Adrenal gland (tissue), 12 donors: Measurements from ENCODE around the gene DMXL1. TPM values are rescaled to one million over a fixed set of nuclear protein-coding genes. Genes with fewer than 3 reads are reported as not detected.

Source experiments
- DNase-seq, 7 donors: peaks; one replicate each; pipeline ENCODE4 v3.0.0-alpha.2; 2019 to 2020
- H3K27ac ChIP-seq, 5 donors: fragments of 200-600 bp; sonication (generic) in 4 of 5; 1 replicate in 3 of 5; 2 replicates in 2 of 5; pipeline versions ENCODE4 v1.5.1 to v1.8.0; 2016 to 2020; ENCODE audit warnings: mild to moderate bottlenecking in 1 of 5
- H3K27me3 ChIP-seq: fragments of 200-600 bp; 2 replicates; pipeline ENCODE4 v1.8.0; 2021
- H3K36me3 ChIP-seq, 2 donors: fragments of 200-600 bp; replicated peaks in 1 of 2; 1 replicate in 1 of 2; 2 replicates in 1 of 2; pipeline versions ENCODE4 v1.5.1 to v1.8.0; 2018 to 2022
- H3K4me1 ChIP-seq, 2 donors: fragments of 200-600 bp; replicated peaks in 1 of 2; 1 replicate in 1 of 2; 2 replicates in 1 of 2; pipeline versions ENCODE4 v1.5.1 to v1.8.0; 2018 to 2021
- H3K4me3 ChIP-seq, 4 donors: fragments of 200-600 bp; sonication (generic) in 3 of 4; one replicate each; pipeline ENCODE4 v1.5.1; 2016 to 2018
- H3K9me3 ChIP-seq, 3 donors: fragments of 200-600 bp; sonication (generic) in 1 of 3; replicated peaks in 1 of 3; 1 replicate in 2 of 3; 2 replicates in 1 of 3; pipeline versions ENCODE4 v1.5.1 to v1.8.0; 2016 to 2021
- CTCF ChIP-seq, 6 experiments: fragments of 450-650 bp in 4 of 6; fragments of 200-600 bp in 2 of 6; sonication (generic) in 1 of 6; IDR thresholded peaks; 1 replicate in 5 of 6; 2 replicates in 1 of 6; pipeline versions ENCODE4 v1.5.1 to v1.8.0; 2016 to 2021; ENCODE audit warnings: antibody characterized with exemption in 6 of 6, mild to moderate bottlenecking in 2 of 6, moderate library complexity in 1 of 6
- POLR2A ChIP-seq, 2 donors: fragments of 450-650 bp; IDR thresholded peaks; one replicate each; pipeline ENCODE4 v1.6.1; 2017; ENCODE audit warnings: antibody characterized with exemption in 2 of 2, mild to moderate bottlenecking in 2 of 2, moderate library complexity in 1 of 2
- WGBS, 4 donors: extraction: QIAGEN DNeasy Blood & Tissue Kit in 2 of 4; methylation state at CpG; one replicate each; pipeline versions ENCODE4 v1.1.5 to v1.1.7; 2013 to 2017; 5-methylcytosine and 5-hydroxymethylcytosine counted together
- intact Hi-C, 2 donors: fragments of 100-400 bp; cut with DNase I; formaldehyde crosslinking; loops; one replicate each; pipeline versions ENCODE4 v1.14.1 to v1.15.0; 2022 to 2023
- polyA plus RNA-seq, 3 donors: library from polyadenylated mRNA; stranded (reverse); fragments of 200-250 nt in 2 of 3; fragments of 350-450 nt in 1 of 3; fragmentation: Illumina TruSeq in 1 of 3; extraction: RNeasy Lipid Tissue Mini Kit (QIAGEN cat#74804) in 1 of 3; gene quantifications; one replicate each; pipeline ENCODE4 v1.2.3, GENCODE V29; 2013 to 2014
- total RNA-seq, 9 donors: library from RNA; depleted of rRNA in 4 of 9; stranded (reverse); fragments of >200 nt in 4 of 9; fragments of 120-200 nt in 1 of 9; fragmentation: NEBNext Ultra II Directional in 1 of 9; extraction: Animal tissue kit (Norgen Biotek cat#: 25700) in 1 of 9; gene quantifications; one replicate each; pipeline versions ENCODE4 v1.1.0 to v1.2.4, GENCODE V29; 2013 to 2023
- donor health status: healthy with polysubstance abuse.
- donor health status: Bipolar disorder and iron deficiency.
- donor health status: DM: yes; HTN: yes; CAD: no.
- donor health status: DM: no; HTN: no; CAD: no.
- donor health status: DM: no; HTN: no; CAD: no.
- donor health status: DM: yes; HTN: yes; CAD: no.

DMXL1 gene
- total and polyA plus RNA-seq, 12 donors = 15.1 to 91.1 (median 41.2) TPM

GRCh38 chr5:119048246-119048645, 22.6 kb upstream of the DMXL1 start:
- intact Hi-C loops = no loop called here
- Histone ChIP-seq H3K4me3 (no peak overlapping the region), H3K27me3 (no peaks in the 10 kb centered on the region), H3K4me1 (no peaks in the 10 kb centered on the region), H3K27ac (no peak overlapping the region), H3K9me3 (no peaks in the 10 kb centered on the region), H3K36me3 (no peaks in the 10 kb centered on the region)
- TF ChIP-seq CTCF (IDR thresholded peaks at IDR 0.05) (no peak), POLR2A (IDR thresholded peaks at IDR 0.05) (no peak)
- WGBS, 4 donors = 83 to 93% (median 88%) methylated on average over 2 of the region's 2 CpGs
- DNase-seq = no peak

- Histone ChIP-seq H3K36me3 (no peaks in the 10 kb centered on the region), H3K27me3 (no peaks in the 10 kb centered on the region), H3K27ac (peak overlapping the region in 1 of 5 donors; percentile 49), H3K9me3 (no peaks in the 10 kb centered on the region), H3K4me3 (no peak overlapping the region), H3K4me1 (no peaks in the 10 kb centered on the region)
- peak in 1 of 7 donors; percentile 5 for DNase-seq
- TF ChIP-seq POLR2A (IDR thresholded peaks at IDR 0.05) (no peak), CTCF (IDR thresholded peaks at IDR 0.05) (no peak)
- 73 to 76% (median 75%) methylated on average over 7 of the region's 7 CpGs for WGBS, 4 donors
- intact Hi-C loops = no loop called here
These were observed 20.9 kb upstream of the DMXL1 start for GRCh38 chr5:119049824-119050449.

- DNase-seq = no peak
- Histone ChIP-seq H3K27me3 (no peaks in the 10 kb centered on the region), H3K9me3 (no peaks in the 10 kb centered on the region), H3K36me3 (no peaks in the 10 kb centered on the region), H3K4me3 (no peak overlapping the region), H3K27ac (no peak overlapping the region), H3K4me1 (no peaks in the 10 kb centered on the region)
- no peak for TF ChIP-seq POLR2A (IDR thresholded peaks at IDR 0.05)
- TF ChIP-seq CTCF (IDR thresholded peaks at IDR 0.05) = no peak
- intact Hi-C loops = no loop called here
- whole genome bisulfite sequencing, 4 donors = 96 to 98% (median 97%) methylated on average over 2 of the region's 2 CpGs
These were observed 16.8 kb upstream of the DMXL1 start for GRCh38 chr5:119054101-119054500.

DNA sequence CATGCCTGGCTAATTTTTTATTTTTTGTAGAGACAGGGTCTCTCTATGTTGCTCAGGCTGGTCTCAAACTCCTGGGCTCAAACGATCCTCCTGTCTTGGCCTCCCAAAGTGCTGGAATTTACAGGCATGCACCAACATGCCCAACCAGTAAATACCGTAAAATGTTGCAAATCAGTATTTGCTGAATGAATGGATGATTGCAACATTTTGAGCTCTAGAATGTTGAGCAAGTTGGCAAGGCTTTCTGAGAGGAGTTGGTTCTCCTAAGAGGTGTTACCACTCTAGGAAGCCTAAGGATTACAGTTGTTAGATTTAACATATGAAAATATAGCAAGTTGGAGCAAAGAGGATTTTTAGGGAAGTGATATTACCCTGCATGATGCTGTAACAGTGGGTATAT, 15.6 kb upstream of the DMXL1 start:
- no peaks in the 10 kb centered on the region for H3K36me3 ChIP-seq
- no peaks in the 10 kb centered on the region for H3K9me3 ChIP-seq
- DNase-seq = no peak
- TF ChIP-seq POLR2A (IDR thresholded peaks at IDR 0.05) (no peak), CTCF (IDR thresholded peaks at IDR 0.05) (no peak)
- 77 to 96% (median 87%) methylated on average over 2 of the region's 2 CpGs for WGBS, 4 donors
- no peak overlapping the region for H3K4me3 ChIP-seq
- H3K27ac ChIP-seq = no peak overlapping the region
- H3K4me1 ChIP-seq = no peaks in the 10 kb centered on the region
- intact Hi-C loops = no loop called here
- no peaks in the 10 kb centered on the region for H3K27me3 ChIP-seq
